Measurements from ENCODE around the gene MBTPS2.

Gene MBTPS2

DNA sequence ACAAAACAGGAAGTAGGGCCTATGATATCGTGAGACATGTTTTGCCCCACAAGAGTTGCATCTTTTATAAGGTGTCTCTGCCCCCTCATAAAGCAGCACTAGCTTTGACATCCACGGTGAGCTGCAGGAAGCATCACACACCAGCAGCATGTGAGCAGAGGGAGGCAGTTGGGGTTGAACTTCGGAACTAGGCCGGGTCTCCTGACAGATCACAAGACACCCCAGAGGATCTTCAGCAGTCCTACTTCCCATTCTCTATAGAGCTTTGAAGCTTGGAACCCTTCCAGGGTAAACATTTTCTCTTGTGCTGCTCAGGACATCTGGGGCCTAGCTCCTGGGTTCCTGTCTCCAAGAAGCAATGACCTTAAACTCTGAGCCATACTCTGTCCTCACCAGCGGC lies 43.8 kb downstream of the MBTPS2 start:
- Mint-ChIP-seq H3K4me1 (ENCODE audit: low read depth) (no peaks in the 10 kb centered on the region), H3K27ac (no peak overlapping the region), H3K4me3 (no peak overlapping the region), H3K36me3 (peaks cover 8% of the 10 kb centered on the region), H3K9me3 (ENCODE audit: low read depth) (no peaks in the 10 kb centered on the region), H3K27me3 (no peaks in the 10 kb centered on the region)

DNA sequence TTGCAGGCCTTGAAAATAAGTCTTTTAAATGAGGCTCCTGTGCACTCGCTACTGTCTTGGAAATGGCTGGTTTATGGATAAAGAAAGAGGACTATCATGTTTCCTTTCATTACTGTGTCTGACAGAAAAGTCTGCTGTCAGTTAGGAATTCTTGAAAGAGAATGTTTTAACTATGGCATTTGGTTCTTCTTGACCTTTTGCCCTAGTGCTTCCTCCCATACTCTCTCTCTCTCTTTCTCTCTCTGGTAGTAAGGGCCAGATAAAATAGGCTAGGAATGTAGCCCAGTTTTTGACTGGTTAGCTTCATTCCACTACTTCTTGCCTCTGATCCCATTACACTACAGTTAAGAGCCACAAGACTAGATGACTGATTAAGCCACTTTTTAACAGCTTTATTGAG lies 46.2 kb downstream of the MBTPS2 start:
- Mint-ChIP-seq H3K4me1 (ENCODE audit: low read depth) (no peaks in the 10 kb centered on the region), H3K4me3 (no peak overlapping the region), H3K36me3 (peaks cover 8% of the 10 kb centered on the region), H3K9me3 (ENCODE audit: low read depth) (no peaks in the 10 kb centered on the region), H3K27me3 (no peaks in the 10 kb centered on the region), H3K27ac (no peak overlapping the region)

DNA sequence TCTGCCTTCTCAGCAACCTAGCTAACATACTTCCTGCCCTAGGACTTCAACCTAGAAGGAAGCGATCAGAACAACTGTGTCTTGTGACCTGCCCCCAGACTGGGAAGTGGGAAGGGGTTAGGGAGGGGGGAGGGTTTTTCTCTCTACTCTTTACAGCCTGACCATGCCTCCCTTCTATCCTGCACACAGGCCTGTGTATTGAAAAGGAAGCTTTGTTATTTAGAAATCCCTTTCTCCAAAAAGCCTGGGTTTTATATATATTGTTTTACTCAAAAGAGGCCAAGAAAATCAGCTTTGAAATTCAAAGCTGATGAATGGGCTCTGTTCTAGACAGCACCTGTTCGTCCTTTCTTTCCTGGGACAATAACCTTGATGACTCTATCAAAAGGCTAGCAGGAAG lies 65.9 kb downstream of the MBTPS2 start:
- Mint-ChIP-seq H3K27ac (no peak overlapping the region), H3K36me3 (peaks cover 2% of the 10 kb centered on the region), H3K4me1 (ENCODE audit: low read depth) (no peaks in the 10 kb centered on the region), H3K9me3 (ENCODE audit: low read depth) (no peaks in the 10 kb centered on the region), H3K27me3 (no peaks in the 10 kb centered on the region), H3K4me3 (no peak overlapping the region)

DNA sequence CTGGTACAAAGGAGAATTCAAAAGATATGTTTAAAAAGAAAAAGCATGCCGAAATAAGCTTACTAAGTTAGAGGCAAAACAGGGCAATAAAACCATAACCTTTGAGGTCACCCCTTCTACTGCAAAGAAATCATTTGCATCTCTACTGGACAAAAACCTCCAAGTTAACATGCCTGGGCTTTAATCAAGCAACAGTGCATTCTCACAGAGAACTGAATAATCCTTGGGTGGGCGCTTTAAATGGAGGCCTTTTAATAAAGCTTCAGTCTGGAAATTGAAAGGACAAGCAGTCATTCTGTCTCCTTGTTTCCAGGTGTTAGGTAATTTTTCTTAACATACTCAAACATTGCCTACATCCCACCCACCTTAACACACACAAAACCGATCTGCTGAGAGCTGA lies 66.5 kb downstream of the MBTPS2 start:
- Mint-ChIP-seq H3K9me3 (ENCODE audit: low read depth) (no peaks in the 10 kb centered on the region), H3K36me3 (peaks cover 2% of the 10 kb centered on the region), H3K4me3 (no peak overlapping the region), H3K27ac (no peak overlapping the region), H3K4me1 (ENCODE audit: low read depth) (no peaks in the 10 kb centered on the region), H3K27me3 (no peaks in the 10 kb centered on the region)

DNA sequence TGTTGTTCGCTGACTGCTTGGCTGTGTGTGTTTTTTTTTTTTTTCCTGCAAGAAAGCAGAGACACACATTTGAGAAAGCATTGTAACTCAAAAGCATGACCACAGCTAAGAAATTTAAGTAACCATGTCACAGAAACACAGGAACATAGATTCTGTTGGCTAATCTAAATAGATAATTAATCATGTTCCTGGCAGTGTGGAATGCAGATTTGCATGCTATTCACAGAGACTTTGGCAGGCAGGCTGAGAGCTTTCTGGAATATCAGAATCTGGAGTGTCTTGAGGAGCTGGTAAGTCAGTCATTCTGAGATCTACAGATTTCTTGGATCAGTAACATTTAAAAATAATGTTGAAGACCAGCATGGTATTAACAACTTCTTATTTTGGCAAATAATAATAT lies 67.8 kb downstream of the MBTPS2 start:
- Mint-ChIP-seq H3K4me3 (no peak overlapping the region), H3K27me3 (no peaks in the 10 kb centered on the region), H3K36me3 (peaks cover 3% of the 10 kb centered on the region), H3K9me3 (ENCODE audit: low read depth) (no peaks in the 10 kb centered on the region), H3K27ac (no peak overlapping the region), H3K4me1 (ENCODE audit: low read depth) (no peaks in the 10 kb centered on the region)

DNA sequence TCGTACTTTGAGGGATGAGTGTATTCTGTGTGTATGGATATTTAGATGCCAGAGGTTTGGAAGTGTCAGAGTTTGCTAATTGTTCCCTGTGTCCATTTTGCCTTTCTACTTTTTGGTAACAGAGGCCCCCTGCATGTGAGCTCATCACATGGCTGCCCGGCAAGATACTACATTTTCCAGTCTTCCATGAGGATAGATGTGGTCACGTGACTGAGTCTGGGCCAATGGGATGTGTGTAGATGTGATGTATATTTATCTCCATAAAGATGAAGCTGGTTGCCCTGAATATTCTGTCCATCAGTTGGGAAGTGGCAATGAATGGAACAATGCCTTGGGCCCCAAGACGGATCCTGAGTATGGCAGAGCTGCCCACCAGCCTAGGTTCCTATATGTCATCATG lies 72.1 kb downstream of the MBTPS2 start:
- H3K4me1 Mint-ChIP-seq (ENCODE audit: low read depth): no peaks in the 10 kb centered on the region
- no peak overlapping the region for H3K4me3 Mint-ChIP-seq
- no peak overlapping the region for H3K27ac Mint-ChIP-seq
- H3K27me3 Mint-ChIP-seq: no peaks in the 10 kb centered on the region
- peaks cover 3% of the 10 kb centered on the region for H3K36me3 Mint-ChIP-seq
- H3K9me3 Mint-ChIP-seq (ENCODE audit: low read depth): no peaks in the 10 kb centered on the region

DNA sequence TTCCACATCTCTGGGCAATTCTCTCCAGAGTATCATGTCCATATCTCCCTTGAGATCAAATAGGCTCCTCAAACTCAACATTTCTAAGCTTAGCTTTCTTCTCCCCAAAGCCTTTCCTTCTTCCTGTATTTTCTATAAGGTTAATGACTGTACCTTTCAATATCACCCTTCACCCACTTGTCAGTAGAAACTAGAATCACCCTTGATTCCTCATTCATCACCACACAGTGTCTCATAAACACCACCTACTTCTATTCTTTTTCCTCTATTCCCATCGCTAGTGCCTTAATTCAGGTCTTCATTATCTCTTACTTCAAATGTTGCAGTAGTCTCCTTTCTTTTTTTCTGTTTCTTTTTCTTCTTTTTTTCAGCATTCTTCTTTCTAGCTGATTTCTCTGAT lies 72.8 kb downstream of the MBTPS2 start:
- no peaks in the 10 kb centered on the region for H3K9me3 Mint-ChIP-seq (ENCODE audit: low read depth)
- peaks cover 6% of the 10 kb centered on the region for H3K36me3 Mint-ChIP-seq
- no peaks in the 10 kb centered on the region for H3K4me1 Mint-ChIP-seq (ENCODE audit: low read depth)
- no peak overlapping the region for H3K4me3 Mint-ChIP-seq
- H3K27me3 Mint-ChIP-seq: no peaks in the 10 kb centered on the region
- no peak overlapping the region for H3K27ac Mint-ChIP-seq

DNA sequence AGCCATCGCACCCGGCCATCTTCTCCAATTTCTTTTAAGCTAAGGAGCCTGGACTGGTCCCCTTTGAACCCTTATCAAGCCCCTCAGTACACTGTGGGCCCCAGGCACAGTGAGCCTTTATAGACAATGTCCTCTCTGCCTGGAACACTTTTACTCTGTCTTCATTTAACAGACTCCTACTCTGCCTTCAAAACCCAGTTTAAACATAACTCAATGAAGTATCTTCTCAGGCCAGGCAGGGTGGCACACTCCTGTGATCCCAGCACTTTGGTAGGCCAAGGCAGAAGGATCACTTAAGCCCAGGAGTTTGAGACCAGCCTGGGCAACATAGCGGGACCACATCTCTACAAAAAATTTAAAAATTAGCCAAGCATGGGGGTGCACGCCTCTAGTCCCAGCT lies 73.6 kb downstream of the MBTPS2 start:
- H3K4me1 Mint-ChIP-seq (ENCODE audit: low read depth): no peaks in the 10 kb centered on the region
- H3K27ac Mint-ChIP-seq: no peak overlapping the region

DNA sequence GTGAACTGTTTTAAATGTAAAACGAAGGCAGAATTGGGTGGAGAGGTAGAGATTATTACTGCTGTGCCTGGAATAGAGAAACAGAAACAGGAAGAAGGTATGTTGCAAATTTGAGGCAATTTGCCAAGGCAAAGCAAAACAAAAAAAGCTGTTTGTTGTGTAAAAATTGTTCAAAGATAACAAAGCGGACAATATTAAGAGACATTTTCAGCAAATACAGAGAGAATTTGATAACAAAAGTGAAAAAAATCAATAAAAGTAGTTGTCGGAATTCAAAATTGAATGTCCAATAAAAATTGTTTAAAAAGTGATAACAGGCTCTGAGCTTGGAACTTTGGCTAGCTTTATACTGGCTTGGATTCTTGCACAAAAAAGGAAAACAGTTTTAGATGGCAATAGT lies 86.7 kb downstream of the MBTPS2 start:
- Mint-ChIP-seq H3K27ac (no peak overlapping the region), H3K36me3 (peaks cover 6% of the 10 kb centered on the region), H3K9me3 (ENCODE audit: low read depth) (no peaks in the 10 kb centered on the region), H3K27me3 (no peaks in the 10 kb centered on the region), H3K4me1 (ENCODE audit: low read depth) (peaks cover 19% of the 10 kb centered on the region), H3K4me3 (no peak overlapping the region)

More for the DNA sequence above, 73.6 kb downstream of the MBTPS2 start:
- Mint-ChIP-seq H3K27me3 (no peaks in the 10 kb centered on the region), H3K36me3 (peaks cover 9% of the 10 kb centered on the region), H3K4me3 (no peak overlapping the region), H3K9me3 (ENCODE audit: low read depth) (no peaks in the 10 kb centered on the region)

DNA sequence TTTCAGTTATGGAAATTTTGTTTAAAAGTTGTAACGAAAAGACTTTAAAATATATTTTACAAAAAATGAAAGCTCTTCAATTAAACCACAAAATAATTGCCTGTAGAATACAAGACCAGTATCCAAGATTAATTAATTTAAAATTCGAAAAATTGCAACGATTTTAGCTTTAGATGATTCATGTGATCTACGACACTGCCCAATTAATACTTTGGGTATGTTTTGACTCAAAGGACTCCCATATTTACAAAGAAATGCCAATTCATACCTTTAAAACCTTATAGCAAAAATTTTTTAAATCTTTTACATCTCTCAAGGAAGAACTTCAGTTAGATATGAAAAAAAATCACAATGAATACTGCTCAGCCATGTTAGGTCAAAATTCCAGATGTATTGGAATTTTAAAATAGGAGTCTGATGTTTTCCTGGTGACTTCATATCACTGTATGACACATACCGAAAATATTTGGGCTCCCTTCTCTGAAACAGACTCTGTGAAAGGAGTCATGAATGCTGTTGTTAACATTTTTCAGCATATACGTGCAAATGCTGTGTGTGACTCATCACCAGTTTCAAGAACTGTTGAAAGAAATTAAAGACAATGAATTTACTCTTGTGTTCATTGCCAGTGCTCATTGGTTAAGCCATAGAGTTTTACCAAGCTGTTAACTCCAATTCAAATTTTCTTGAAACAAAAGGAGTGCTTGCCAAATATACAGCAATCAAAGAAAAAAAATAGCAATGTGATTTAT lies 87.3 kb downstream of the MBTPS2 start:
- no peaks in the 10 kb centered on the region for H3K27me3 Mint-ChIP-seq
- H3K9me3 Mint-ChIP-seq (ENCODE audit: low read depth): no peaks in the 10 kb centered on the region
- H3K27ac Mint-ChIP-seq: peak overlapping the region; percentile 78
- peaks cover 5% of the 10 kb centered on the region for H3K36me3 Mint-ChIP-seq
- H3K4me3 Mint-ChIP-seq: no peak overlapping the region
- peaks cover 19% of the 10 kb centered on the region for H3K4me1 Mint-ChIP-seq (ENCODE audit: low read depth)

DNA sequence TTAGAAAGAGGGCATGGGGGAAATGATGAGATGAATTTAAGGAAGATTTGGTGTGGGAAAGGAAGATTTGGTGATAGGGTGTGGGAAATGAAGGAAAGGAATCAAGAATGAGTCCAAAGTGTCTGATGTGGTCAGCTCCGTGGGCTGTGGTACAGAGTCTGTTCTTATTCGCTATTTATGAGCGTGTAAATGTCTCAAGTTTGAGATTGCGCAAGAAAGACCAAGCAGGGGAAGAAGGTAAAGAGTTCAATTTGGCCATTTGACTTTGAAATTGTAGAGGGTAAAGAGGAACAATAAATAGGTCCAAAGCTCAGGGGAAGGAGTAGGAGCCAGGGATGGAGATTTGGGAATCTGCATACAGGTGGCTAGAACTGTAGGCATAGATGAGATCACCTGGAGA lies 89.8 kb downstream of the MBTPS2 start:
- Mint-ChIP-seq H3K27ac (no peak overlapping the region), H3K27me3 (no peaks in the 10 kb centered on the region), H3K9me3 (ENCODE audit: low read depth) (no peaks in the 10 kb centered on the region), H3K4me1 (ENCODE audit: low read depth) (peaks cover 19% of the 10 kb centered on the region), H3K36me3 (peaks cover 5% of the 10 kb centered on the region), H3K4me3 (no peak overlapping the region)

DNA sequence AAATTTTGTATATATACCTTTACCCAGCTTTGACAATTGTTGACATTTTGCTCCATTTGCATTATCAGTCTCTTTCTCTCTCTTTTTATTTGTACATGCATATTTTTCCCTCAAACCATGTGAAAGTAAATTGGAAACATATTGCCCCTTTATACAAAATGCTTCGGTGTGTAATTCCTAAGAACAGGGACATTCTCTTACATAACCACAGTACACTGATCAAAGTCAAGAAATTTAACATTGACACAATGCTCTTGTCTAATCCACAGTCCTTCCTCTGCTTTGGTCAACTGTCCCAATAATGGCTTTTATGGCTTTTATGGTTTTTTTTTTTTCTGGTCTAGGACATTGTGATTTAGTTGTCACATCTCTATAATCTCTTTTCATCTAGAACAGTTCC lies 91.6 kb downstream of the MBTPS2 start:
- Mint-ChIP-seq H3K9me3 (ENCODE audit: low read depth) (no peaks in the 10 kb centered on the region), H3K27ac (no peak overlapping the region), H3K4me3 (no peak overlapping the region), H3K27me3 (no peaks in the 10 kb centered on the region), H3K4me1 (ENCODE audit: low read depth) (peaks cover 19% of the 10 kb centered on the region), H3K36me3 (peaks cover 5% of the 10 kb centered on the region)

DNA sequence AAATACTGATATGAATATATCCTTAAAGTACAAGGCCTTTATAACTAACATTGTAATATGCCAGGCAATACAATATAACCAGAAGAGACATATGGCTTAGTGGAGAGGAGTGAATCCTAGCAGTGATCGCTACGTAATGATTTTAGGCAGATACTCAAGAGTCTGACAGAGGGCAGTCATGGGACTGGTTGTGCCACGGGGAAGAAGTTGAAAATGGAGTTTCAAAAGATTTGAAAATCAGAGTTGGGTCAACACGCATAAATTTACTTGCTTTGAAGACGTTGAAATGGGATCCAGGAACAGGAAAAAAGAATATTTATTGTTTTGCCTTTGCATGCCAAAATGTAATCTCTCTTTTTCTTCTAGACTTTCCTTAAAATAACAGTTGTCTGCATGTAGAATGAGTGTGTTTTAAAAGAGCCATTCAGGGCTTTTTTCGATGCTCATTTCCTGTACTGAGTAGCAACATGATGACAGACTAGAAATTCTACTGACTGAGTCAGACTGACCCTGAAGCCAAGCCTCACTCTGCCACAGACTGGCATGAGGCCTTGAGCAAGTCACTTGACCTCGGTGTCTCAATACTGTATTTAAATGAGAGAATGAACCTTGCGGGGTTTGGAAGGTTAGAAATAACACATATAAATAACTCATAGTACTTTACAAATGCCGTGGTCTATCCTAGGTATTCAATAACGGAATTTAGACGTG lies 93.0 kb downstream of the MBTPS2 start:
- Mint-ChIP-seq H3K9me3 (ENCODE audit: low read depth) (no peaks in the 10 kb centered on the region), H3K27me3 (no peaks in the 10 kb centered on the region), H3K4me1 (ENCODE audit: low read depth) (peaks cover 12% of the 10 kb centered on the region), H3K36me3 (peaks cover 5% of the 10 kb centered on the region), H3K4me3 (no peak overlapping the region), H3K27ac (no peak overlapping the region)

DNA sequence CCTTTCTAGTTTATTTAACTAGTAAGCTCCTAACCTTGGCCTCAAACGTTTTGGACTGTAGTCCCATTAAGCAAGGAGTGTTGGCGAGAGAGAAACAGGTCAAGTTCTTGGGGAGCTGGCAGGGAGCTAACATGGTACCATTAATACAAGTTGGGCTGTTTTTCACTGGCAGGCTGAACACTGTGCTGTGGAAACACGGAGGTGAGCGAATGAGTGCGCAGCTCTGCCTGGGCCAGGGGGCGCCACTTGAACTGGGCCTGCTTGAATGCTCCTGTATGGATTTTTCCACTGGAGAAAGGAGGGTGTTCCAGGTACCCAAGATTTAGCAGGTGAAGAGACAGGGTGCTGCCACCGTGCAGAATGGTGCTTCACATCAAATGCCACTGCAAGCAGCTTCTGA lies 93.7 kb downstream of the MBTPS2 start:
- H3K4me3 Mint-ChIP-seq: no peak overlapping the region
- no peak overlapping the region for H3K27ac Mint-ChIP-seq
- no peaks in the 10 kb centered on the region for H3K27me3 Mint-ChIP-seq
- H3K4me1 Mint-ChIP-seq (ENCODE audit: low read depth): peaks cover 12% of the 10 kb centered on the region
- no peaks in the 10 kb centered on the region for H3K9me3 Mint-ChIP-seq (ENCODE audit: low read depth)
- peaks cover 5% of the 10 kb centered on the region for H3K36me3 Mint-ChIP-seq

DNA sequence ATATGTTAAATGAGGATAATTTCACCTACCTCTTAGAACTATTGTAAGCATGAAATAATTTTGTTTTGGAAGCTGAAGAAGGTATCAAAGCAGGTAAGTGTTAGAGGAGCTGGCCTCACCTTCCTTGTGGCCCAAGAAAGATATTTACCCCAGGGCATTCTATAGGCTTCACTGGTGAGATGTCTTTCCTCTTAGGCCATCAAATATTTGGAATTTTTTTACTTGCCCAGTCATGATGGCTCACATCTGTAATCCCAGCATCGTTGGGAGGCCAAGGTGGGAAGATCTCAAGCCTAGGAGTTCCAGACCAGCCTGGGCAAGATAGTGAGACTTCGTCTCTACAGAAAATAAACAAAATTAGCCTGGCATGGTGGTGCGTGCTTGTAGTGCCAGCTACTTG lies 95.0 kb downstream of the MBTPS2 start:
- no peak overlapping the region for H3K4me3 Mint-ChIP-seq
- H3K27me3 Mint-ChIP-seq: no peaks in the 10 kb centered on the region
- H3K9me3 Mint-ChIP-seq (ENCODE audit: low read depth): no peaks in the 10 kb centered on the region
- no peak overlapping the region for H3K27ac Mint-ChIP-seq
- H3K36me3 Mint-ChIP-seq: no peaks in the 10 kb centered on the region
- peaks cover 5% of the 10 kb centered on the region for H3K4me1 Mint-ChIP-seq (ENCODE audit: low read depth)
